HG03095 (cell line): ENCODE results near the gene FMR1NB.

Experiments
- ATAC-seq: cut with Tn5 transposase; IDR thresholded peaks from one replicate; pipeline ENCODE4 v1.9.1; 2021; ENCODE audit warnings: moderate library complexity; ENCODE audit not compliant: unreplicated experiment

The FMR1NB gene

DNA sequence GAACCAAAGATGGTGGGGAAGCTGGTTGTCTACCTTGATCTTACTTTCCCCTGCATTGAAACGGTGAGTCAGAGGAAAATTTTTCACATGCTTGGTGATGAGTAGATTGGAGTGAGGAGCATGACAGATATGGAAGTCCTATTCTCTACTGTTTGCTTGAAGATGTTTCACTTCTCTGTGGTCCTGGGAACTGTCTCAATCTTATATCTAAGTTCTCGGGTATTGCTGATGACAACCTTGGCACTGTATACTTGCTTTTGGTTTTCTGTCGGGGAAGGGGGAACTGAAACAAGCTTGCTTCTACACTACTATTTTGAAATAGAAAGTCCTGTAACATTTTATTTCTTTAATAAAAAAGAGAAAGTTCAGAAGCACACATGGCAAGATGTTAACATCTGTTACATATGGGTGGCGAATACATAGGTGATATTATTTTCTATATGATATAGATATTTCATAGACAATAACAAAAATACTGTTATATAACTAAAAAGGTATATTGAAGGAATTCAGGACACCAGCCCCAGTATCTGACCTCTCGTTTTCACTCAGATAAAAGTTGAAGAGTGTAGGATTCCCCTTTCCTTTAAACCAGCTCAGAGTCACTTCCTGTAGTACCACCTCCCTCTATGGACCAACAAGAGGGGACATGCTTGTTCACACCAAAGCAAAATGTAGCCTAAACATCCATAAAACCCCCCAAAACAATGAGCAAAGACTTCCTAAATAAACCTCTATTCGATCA, 88.8 kb downstream of the FMR1NB start:
- ATAC-seq: peak; percentile 90

DNA sequence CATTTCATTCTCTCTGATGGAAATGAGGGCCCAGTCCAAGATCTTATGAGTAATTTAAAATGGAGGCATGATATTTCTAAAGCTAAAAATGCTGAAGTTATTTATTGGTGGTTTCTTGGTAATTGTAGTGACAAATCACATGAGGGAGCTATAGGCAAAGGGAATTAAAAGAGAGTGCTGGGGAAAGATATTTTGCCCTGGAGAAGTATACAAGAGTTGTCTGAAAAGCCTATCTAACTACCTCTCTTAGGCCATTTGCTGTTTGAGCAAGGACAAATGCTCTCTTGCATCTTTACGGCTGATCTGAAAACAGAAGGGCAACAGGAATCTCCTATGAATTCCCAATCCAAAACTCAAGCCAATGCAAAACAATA, 89.4 kb downstream of the FMR1NB start:
- no peak for ATAC-seq
